ENCODE measurements around the gene FBLN1. TPM values are rescaled to one million over a fixed set of nuclear protein-coding genes. Genes with fewer than 3 reads are reported as not detected.

The FBLN1 gene
- total RNA-seq, 1 experiment from 2014 or later: 183 TPM

DNA sequence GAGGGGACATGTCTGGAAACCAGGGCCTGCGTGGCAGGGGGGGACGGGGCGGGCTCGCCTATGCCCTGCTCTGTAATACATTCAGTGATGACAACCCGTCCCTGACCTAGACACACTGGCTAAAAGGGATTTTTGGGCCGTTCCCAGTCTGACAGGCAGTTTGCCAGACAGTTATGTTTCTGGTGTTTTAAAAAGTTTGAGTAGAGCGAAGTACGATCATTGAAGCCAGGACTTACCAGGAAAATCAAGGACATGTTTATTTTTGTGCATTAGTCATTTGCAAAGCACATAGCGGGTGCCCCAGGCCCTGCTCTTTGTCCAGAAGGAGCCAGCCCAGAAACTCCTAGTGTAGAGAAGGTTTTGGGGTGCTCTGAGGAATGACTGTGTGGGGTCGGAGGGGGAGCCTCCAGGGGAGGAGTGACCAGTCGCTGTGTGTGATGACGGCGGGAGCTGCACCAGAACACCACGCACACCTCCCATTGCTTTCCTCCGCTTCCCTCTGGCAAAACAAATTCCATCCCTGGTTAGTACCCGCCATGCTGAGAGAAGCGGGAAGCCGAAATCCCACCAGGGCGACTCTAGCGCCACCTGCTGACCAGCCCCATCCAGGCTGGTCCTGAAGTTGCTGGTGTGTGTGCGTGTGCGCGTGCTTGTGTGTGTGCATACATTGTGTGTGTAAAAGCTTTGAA lies 50.8 kb downstream of the FBLN1 start (continued):
- TF ChIP-seq KAT7 (CRISPR knock-in tag; IDR thresholded peaks at IDR 0.05; ENCODE audit: borderline replicate concordance): no peak
- no peak for TF ChIP-seq ZNF219 (CRISPR knock-in tag; IDR thresholded peaks at IDR 0.05; ENCODE audit: borderline replicate concordance)
- TF ChIP-seq, protein P1, sequence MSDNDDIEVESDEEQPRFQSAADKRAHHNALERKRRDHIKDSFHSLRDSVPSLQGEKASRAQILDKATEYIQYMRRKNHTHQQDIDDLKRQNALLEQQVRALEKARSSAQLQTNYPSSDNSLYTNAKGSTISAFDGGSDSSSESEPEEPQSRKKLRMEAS (CRISPR knock-in tag; IDR thresholded peaks at IDR 0.05): peak; percentile 65; the same call in 1 of the 2 replicates
- TF ChIP-seq NR2C2 (CRISPR knock-in tag; IDR thresholded peaks at IDR 0.05): no peak
- TF ChIP-seq JAZF1 (CRISPR knock-in tag; IDR thresholded peaks at IDR 0.05): no peak
- TF ChIP-seq ZNF121 (CRISPR knock-in tag; IDR thresholded peaks at IDR 0.05): 0 out of 2 replicates have a peak, but pooled peaks have one; percentile 25
- TF ChIP-seq, protein P2, sequence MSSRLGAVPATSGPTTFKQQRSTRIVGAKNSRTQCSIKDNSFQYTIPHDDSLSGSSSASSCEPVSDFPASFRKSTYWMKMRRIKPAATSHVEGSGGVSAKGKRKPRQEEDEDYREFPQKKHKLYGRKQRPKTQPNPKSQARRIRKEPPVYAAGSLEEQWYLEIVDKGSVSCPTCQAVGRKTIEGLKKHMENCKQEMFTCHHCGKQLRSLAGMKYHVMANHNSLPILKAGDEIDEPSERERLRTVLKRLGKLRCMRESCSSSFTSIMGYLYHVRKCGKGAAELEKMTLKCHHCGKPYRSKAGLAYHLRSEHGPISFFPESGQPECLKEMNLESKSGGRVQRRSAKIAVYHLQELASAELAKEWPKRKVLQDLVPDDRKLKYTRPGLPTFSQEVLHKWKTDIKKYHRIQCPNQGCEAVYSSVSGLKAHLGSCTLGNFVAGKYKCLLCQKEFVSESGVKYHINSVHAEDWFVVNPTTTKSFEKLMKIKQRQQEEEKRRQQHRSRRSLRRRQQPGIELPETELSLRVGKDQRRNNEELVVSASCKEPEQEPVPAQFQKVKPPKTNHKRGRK (CRISPR knock-in tag; IDR thresholded peaks at IDR 0.05; ENCODE audit: borderline replicate concordance): no peak
- 0 out of 2 replicates have a peak, but pooled peaks have one; percentile 51 for TF ChIP-seq FOXK1 (CRISPR knock-in tag; IDR thresholded peaks at IDR 0.05)
- TF ChIP-seq ZNF396 (CRISPR knock-in tag; IDR thresholded peaks at IDR 0.05; ENCODE audit: borderline replicate concordance): no peak
- 0 out of 2 replicates have a peak, but pooled peaks have one; percentile 18 for TF ChIP-seq MYBL2 (CRISPR knock-in tag; IDR thresholded peaks at IDR 0.05)

GRCh38 chr22:45554040-45554406 lies 51.3 kb downstream of the FBLN1 start:
- ATAC-seq: peak; percentile 7; the same call in 1 of the 2 replicates
- ChIA-PET CTCF (interaction anchor here (0.6 to 2.5 kb wide), 8 partner anchors 16 to 269 kb away, joined by 3 to 9 read pairs (median 3); partner anchors contain the start of gene UPK3A), POLR2A (no interaction called here)
- H3K9me3 Mint-ChIP-seq: peaks cover 16% of the 10 kb centered on the region
- H3K4me1 Mint-ChIP-seq: peaks cover 10% of the 10 kb centered on the region
- no peaks in the 10 kb centered on the region for H3K27me3 Mint-ChIP-seq (ENCODE audit: low read depth)
- no peak overlapping the region for H3K4me3 Mint-ChIP-seq
- H3K27ac Mint-ChIP-seq: no peak overlapping the region; the same call in 1 of the 2 replicates
- DNase-seq (ENCODE audit: low spot score): no peak
- peaks cover 68% of the 10 kb centered on the region for H3K36me3 Mint-ChIP-seq
- no peak for TF ChIP-seq FOXK1 (CRISPR knock-in tag; IDR thresholded peaks at IDR 0.05)
- peak; percentile 39; the same call in 1 of the 2 replicates for TF ChIP-seq FOXP1 (CRISPR knock-in tag; IDR thresholded peaks at IDR 0.05; ENCODE audit: borderline replicate concordance)
- TF ChIP-seq, protein P3, sequence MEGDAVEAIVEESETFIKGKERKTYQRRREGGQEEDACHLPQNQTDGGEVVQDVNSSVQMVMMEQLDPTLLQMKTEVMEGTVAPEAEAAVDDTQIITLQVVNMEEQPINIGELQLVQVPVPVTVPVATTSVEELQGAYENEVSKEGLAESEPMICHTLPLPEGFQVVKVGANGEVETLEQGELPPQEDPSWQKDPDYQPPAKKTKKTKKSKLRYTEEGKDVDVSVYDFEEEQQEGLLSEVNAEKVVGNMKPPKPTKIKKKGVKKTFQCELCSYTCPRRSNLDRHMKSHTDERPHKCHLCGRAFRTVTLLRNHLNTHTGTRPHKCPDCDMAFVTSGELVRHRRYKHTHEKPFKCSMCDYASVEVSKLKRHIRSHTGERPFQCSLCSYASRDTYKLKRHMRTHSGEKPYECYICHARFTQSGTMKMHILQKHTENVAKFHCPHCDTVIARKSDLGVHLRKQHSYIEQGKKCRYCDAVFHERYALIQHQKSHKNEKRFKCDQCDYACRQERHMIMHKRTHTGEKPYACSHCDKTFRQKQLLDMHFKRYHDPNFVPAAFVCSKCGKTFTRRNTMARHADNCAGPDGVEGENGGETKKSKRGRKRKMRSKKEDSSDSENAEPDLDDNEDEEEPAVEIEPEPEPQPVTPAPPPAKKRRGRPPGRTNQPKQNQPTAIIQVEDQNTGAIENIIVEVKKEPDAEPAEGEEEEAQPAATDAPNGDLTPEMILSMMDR (IDR thresholded peaks at IDR 0.05): peak; percentile 22; the same call in 1 of the 2 replicates
- 0 out of 2 replicates have a peak, but pooled peaks have one; percentile 20 for TF ChIP-seq ARID4B (CRISPR knock-in tag; IDR thresholded peaks at IDR 0.05; ENCODE audit: borderline replicate concordance)
- no peak; the same call in 1 of the 2 replicates for TF ChIP-seq ETV6 (CRISPR knock-in tag; IDR thresholded peaks at IDR 0.05)
- TF ChIP-seq ZBTB43 (CRISPR knock-in tag; IDR thresholded peaks at IDR 0.05): 0 out of 2 replicates have a peak, but pooled peaks have one; percentile 18
- TF ChIP-seq, protein P4, sequence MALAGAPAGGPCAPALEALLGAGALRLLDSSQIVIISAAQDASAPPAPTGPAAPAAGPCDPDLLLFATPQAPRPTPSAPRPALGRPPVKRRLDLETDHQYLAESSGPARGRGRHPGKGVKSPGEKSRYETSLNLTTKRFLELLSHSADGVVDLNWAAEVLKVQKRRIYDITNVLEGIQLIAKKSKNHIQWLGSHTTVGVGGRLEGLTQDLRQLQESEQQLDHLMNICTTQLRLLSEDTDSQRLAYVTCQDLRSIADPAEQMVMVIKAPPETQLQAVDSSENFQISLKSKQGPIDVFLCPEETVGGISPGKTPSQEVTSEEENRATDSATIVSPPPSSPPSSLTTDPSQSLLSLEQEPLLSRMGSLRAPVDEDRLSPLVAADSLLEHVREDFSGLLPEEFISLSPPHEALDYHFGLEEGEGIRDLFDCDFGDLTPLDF (CRISPR knock-in tag; IDR thresholded peaks at IDR 0.05): no peak
- TF ChIP-seq, protein P5, sequence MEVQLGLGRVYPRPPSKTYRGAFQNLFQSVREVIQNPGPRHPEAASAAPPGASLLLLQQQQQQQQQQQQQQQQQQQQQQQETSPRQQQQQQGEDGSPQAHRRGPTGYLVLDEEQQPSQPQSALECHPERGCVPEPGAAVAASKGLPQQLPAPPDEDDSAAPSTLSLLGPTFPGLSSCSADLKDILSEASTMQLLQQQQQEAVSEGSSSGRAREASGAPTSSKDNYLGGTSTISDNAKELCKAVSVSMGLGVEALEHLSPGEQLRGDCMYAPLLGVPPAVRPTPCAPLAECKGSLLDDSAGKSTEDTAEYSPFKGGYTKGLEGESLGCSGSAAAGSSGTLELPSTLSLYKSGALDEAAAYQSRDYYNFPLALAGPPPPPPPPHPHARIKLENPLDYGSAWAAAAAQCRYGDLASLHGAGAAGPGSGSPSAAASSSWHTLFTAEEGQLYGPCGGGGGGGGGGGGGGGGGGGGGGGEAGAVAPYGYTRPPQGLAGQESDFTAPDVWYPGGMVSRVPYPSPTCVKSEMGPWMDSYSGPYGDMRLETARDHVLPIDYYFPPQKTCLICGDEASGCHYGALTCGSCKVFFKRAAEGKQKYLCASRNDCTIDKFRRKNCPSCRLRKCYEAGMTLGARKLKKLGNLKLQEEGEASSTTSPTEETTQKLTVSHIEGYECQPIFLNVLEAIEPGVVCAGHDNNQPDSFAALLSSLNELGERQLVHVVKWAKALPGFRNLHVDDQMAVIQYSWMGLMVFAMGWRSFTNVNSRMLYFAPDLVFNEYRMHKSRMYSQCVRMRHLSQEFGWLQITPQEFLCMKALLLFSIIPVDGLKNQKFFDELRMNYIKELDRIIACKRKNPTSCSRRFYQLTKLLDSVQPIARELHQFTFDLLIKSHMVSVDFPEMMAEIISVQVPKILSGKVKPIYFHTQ (CRISPR knock-in tag; IDR thresholded peaks at IDR 0.05): no peak
- TF ChIP-seq, protein P1 (CRISPR knock-in tag; IDR thresholded peaks at IDR 0.05): no peak
